WI38 (cell line): ENCODE results near the gene DUSP22.
"Not testable (repeated sequence)": the region's sequence is repeated elsewhere in the genome, so short reads cannot be mapped to it uniquely, and the experiment has no call there.

ENCODE experiments used
- H3K4me3 ChIP-seq: 2 replicates; pipeline ENCODE4 v1.5.1; 2011; ENCODE audit warnings: low read depth, mild to moderate bottlenecking, control low read depth, low read length
- CTCF ChIP-seq: IDR thresholded peaks from 2 replicates; pipeline ENCODE4 v1.5.1; 2012; ENCODE audit warnings: low read depth, mild to moderate bottlenecking, control low read depth, low read length

Gene DUSP22

DNA sequence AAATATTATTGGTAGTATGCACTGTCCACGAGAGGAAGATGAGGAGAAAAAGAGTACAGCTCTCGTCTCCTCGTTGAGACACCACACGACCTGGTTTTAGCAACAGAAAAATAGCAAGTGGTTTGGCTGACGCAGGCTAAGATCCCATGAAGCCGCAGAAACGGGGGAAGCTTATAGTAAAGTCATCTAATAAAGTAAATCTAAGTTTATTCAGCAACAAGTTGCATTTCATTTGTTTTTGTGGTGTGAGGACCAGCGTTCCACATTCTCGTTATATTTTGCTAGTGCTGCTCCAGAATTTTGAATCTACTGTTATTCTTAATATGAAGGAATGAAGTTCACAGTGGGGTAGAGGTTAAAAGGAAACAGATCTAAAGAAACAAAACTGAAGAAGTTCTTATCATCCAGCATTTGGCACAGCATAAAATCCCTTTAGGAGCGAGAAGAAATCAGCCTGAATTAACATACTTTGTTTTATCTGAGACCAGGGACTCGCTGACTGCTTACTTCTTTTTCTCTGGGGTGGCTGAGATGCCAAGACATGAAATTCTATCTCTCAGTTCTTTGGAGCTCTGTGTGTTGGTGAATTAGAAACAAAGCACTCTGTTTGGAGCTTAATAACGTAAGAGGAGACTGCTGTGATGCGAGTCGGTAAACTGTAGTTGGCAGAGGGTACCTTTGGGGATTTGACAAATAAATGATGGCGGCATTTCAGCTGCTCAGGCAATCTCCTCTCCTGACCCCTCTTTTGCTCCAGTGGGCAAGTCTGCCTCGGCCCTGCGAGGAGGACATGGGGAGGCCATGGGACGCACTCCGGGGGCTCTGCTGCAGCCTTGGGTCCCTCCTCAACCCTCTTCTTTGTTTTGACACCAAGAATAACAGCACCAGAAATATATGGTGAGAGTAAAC, 74.4 kb downstream of the DUSP22 start:
- TF ChIP-seq CTCF, result no peak
- H3K4me3 ChIP-seq, result no peak overlapping the region

GRCh38 chr6:367298-367794, 75.1 kb downstream of the DUSP22 start:
- no peak overlapping the region for H3K4me3 ChIP-seq

DNA sequence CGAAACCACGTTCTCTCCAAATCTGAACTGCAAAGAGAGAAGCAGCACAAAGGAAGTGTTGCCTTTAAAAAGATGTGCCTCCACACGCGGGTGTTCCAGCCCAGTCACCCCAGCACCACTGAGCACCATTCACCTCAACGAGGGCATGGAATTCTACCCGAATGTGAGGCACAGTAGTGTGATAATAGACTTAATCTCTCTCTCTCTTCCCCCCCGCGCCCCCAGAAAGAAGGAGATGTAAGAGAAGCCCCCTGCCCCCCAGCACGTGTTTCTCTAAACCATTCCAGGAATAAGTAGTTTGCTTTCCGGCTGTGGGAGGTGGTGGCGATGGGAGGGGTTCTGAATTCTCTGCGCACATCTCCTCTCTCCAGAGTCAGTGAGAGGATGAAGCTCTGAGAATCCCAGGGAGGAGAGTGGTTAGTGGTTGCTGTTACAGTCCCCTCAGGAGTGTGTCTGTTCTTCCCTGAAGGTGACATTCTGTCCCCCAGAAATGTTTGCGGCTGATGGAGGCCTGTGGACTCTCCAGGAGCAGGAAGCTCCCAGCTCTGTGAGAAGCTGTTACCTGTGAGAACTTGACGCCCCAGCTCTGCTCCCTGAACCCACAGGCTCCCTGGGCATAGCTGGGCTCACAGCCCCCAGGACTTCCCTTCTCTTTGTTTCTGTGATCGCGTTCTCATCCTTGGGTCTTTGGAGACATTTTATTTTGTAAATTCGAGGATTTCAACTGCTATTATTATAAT, 75.8 kb downstream of the DUSP22 start:
- no peak overlapping the region for H3K4me3 ChIP-seq
- TF ChIP-seq CTCF, result no peak

More at GRCh38 chr6:367298-367794, 75.1 kb downstream of the DUSP22 start:
- TF ChIP-seq CTCF, result no peak

GRCh38 chr6:369559-370431, 77.5 kb downstream of the DUSP22 start:
- no peak for TF ChIP-seq CTCF

GRCh38 chr6:370555-370954, 78.3 kb downstream of the DUSP22 start:
- TF ChIP-seq CTCF, result no peak
- H3K4me3 ChIP-seq, result no peak overlapping the region

More at GRCh38 chr6:369559-370431, 77.5 kb downstream of the DUSP22 start:
- no peak overlapping the region for H3K4me3 ChIP-seq

DNA sequence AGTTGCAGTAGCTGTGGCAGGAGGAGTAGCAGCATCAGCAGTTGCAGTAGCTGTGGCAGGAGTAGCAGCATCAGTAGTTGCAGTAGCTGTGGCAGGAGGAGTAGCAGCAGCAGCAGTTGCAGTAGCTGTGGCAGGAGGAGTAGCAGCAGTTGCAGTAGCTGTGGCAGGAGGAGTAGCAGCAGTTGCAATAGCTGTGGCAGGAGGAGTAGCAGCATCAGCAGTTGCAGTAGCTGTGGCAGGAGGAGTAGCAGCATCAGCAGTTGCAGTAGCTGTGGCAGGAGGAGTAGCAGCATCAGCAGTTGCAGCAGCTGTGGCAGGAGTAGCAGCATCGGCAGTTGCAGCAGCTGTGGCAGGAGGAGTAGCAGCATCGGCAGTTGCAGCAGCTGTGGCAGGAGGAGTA, 79.6 kb downstream of the DUSP22 start:
- H3K4me3 ChIP-seq, result not testable (repeated sequence)

- H3K4me3 ChIP-seq, result no peak overlapping the region
- TF ChIP-seq CTCF, result no peak
Measured at GRCh38 chr6:372336-372911, 80.1 kb downstream of the DUSP22 start.
